GM12872 (cell line): ENCODE results near the gene ANKRD12.

Experiments
- CTCF ChIP-seq: IDR thresholded peaks from 3 replicates; pipeline ENCODE4 v1.5.1; 2011; ENCODE audit warnings: low read depth, mild to moderate bottlenecking, low read length, moderate library complexity; ENCODE audit not compliant: insufficient read depth

The ANKRD12 gene

GRCh38 chr18:9217743-9218451 is 81.3 kb downstream of the ANKRD12 start:
- no peak for TF ChIP-seq CTCF

- TF ChIP-seq CTCF, result no peak
Observed at GRCh38 chr18:9221040-9221439, 84.5 kb downstream of the ANKRD12 start.

GRCh38 chr18:9221661-9222060 is 85.1 kb downstream of the ANKRD12 start:
- TF ChIP-seq CTCF, result no peak

- TF ChIP-seq CTCF, result no peak
Observed at GRCh38 chr18:9223356-9223755, 86.8 kb downstream of the ANKRD12 start.

- TF ChIP-seq CTCF, result no peak
Observed at GRCh38 chr18:9226463-9226862, 89.9 kb downstream of the ANKRD12 start.

- TF ChIP-seq CTCF, result no peak
Observed at GRCh38 chr18:9231852-9232486, 95.4 kb downstream of the ANKRD12 start.

GRCh38 chr18:9232977-9233376 is 96.4 kb downstream of the ANKRD12 start:
- TF ChIP-seq CTCF, result no peak
